ENCODE results near the gene IFT172. TPM values are rescaled to one million over a fixed set of nuclear protein-coding genes. Genes with fewer than 3 reads are reported as not detected.

The IFT172 gene
- total RNA-seq, 4 donors from 2014 or later, result 30.9 to 56.8 (median 43.7) TPM

- intact Hi-C loops (cut with DNase I), result no loop called here
- Histone ChIP-seq H3K9me3 (no peaks in the 10 kb centered on the region), H3K27me3 (no peaks in the 10 kb centered on the region), H3K4me1 (no peaks in the 10 kb centered on the region), H3K36me3 (no peaks in the 10 kb centered on the region), H3K27ac (no peak overlapping the region), H3K4me3 (replicated peaks in 1 of 3) (no peak overlapping the region)
- WGBS, 2 donors, result 23 to 25% methylated on average over 6 of the region's 6 CpGs
- DNase-seq, result peak; percentile 88 to 89
- TF ChIP-seq CTCF (IDR thresholded peaks at IDR 0.05), result no peak
- peak in 1 of 2 donors; percentile 30 for TF ChIP-seq POLR2A (IDR thresholded peaks at IDR 0.05)
Observed at GRCh38 chr2:27509326-27509725, 19.8 kb upstream of the IFT172 start.

- 75 to 81% methylated on average over 4 of the region's 4 CpGs for WGBS, 2 donors
Observed at GRCh38 chr2:27507293-27507692, 17.8 kb upstream of the IFT172 start.

GRCh38 chr2:27506587-27506986 is 17.0 kb upstream of the IFT172 start:
- 90 to 92% methylated on average over 6 of the region's 6 CpGs for WGBS, 2 donors
- H3K4me1 ChIP-seq, result no peaks in the 10 kb centered on the region
- intact Hi-C loops (cut with DNase I), result no loop called here
- DNase-seq, result no peak
- TF ChIP-seq POLR2A (IDR thresholded peaks at IDR 0.05), result no peak
- no peak for TF ChIP-seq CTCF (IDR thresholded peaks at IDR 0.05)
- H3K9me3 ChIP-seq, result no peaks in the 10 kb centered on the region
- H3K4me3 ChIP-seq (replicated peaks in 1 of 3), result no peak overlapping the region
- no peaks in the 10 kb centered on the region for H3K27me3 ChIP-seq
- H3K36me3 ChIP-seq, result no peaks in the 10 kb centered on the region
- no peak overlapping the region for H3K27ac ChIP-seq

More at GRCh38 chr2:27507293-27507692, 17.8 kb upstream of the IFT172 start:
- Histone ChIP-seq H3K9me3 (no peaks in the 10 kb centered on the region), H3K27ac (no peak overlapping the region), H3K27me3 (no peaks in the 10 kb centered on the region), H3K4me1 (no peaks in the 10 kb centered on the region), H3K36me3 (no peaks in the 10 kb centered on the region), H3K4me3 (replicated peaks in 1 of 3) (no peak overlapping the region)
- TF ChIP-seq CTCF (IDR thresholded peaks at IDR 0.05) (no peak), POLR2A (IDR thresholded peaks at IDR 0.05) (no peak)
- intact Hi-C loops (cut with DNase I), result no loop called here
- no peak for DNase-seq

GRCh38 chr2:27502142-27502541 is 12.6 kb upstream of the IFT172 start:
- Histone ChIP-seq H3K4me3 (replicated peaks in 1 of 3) (no peak overlapping the region), H3K27ac (no peak overlapping the region), H3K4me1 (no peaks in the 10 kb centered on the region), H3K9me3 (no peaks in the 10 kb centered on the region), H3K36me3 (no peaks in the 10 kb centered on the region), H3K27me3 (no peaks in the 10 kb centered on the region)
- 83 to 94% methylated on average over 4 of the region's 4 CpGs for WGBS, 2 donors
- TF ChIP-seq POLR2A (IDR thresholded peaks at IDR 0.05), result no peak
- TF ChIP-seq CTCF (IDR thresholded peaks at IDR 0.05), result no peak
- intact Hi-C loops (cut with DNase I), result no loop called here
- DNase-seq, result no peak

GRCh38 chr2:27501042-27501441 is 11.5 kb upstream of the IFT172 start:
- Histone ChIP-seq H3K27me3 (no peaks in the 10 kb centered on the region), H3K4me1 (no peaks in the 10 kb centered on the region), H3K36me3 (no peaks in the 10 kb centered on the region), H3K9me3 (no peaks in the 10 kb centered on the region), H3K27ac (no peak overlapping the region), H3K4me3 (replicated peaks in 1 of 3) (no peak overlapping the region)
- DNase-seq, result peak; percentile 68 to 77
- intact Hi-C loops (cut with DNase I), result no loop called here
- TF ChIP-seq POLR2A (IDR thresholded peaks at IDR 0.05) (no peak), CTCF (IDR thresholded peaks at IDR 0.05) (no peak)

All from thyroid gland (tissue), 4 donors.